ENCODE measurements around the gene NXN.
"Not testable (repeated sequence)": the region's sequence is repeated elsewhere in the genome, so short reads cannot be mapped to it uniquely, and the experiment has no call there.

Gene NXN

DNA sequence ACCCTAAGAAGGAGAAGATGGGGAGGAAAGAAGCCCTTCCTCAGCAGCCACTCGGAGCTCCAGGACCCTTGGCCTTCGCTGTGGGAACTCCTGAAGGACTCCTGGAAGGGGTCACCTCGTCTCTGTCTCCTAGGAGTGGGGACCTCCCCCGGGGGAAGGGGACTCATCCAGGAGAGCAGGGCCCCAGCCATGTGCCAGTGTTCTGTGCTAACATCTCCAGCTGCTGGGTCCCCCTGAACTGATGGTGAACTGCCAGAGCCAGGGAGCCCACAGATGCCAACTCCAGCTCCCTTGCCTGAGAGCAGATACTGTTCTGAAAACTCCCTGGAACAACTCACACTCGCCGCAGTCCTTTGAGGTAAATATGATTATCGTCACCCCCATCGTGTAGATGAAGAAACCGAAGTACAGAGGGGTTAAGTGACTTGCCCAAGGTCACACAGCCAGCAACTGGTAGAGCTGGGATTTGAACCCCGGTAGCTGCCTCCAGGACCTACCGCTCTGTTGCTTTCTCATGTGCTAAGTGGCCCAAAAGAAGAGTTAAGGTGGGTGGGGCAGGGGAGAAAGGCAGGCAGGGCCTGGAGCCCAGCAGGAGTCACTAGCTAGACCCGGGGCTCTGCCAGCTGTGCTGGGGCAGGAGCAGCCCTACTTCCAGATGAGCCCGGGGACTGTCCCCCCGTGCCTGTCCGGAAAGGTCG is 27.9 kb upstream of the NXN start:
- DNase-seq (ENCODE audit: low read depth in 2 of 3, low spot score in 1 of 3) = no peak

DNA sequence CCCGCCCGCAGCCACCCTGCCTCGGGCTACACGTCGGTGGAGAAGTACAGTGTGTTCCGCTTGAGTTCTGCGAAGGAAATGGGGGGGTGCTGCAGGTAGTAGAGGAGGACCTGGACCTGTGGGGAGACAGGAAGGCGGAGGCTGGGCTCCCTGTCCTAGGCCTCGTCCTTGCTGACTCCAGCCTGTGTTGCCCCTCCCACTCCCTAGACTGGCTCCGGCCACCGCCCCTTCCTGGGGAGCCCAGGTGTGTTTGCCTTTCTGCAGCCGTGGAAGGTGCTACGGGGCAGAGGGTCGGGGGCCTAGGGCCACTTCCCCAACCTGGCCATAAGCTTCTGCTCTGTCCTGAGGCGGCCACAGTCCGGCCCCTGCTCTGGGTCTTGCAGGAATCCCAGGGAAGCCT is 26.5 kb upstream of the NXN start:
- DNase-seq (ENCODE audit: low read depth in 2 of 3, low spot score in 1 of 3) = no peak

DNA sequence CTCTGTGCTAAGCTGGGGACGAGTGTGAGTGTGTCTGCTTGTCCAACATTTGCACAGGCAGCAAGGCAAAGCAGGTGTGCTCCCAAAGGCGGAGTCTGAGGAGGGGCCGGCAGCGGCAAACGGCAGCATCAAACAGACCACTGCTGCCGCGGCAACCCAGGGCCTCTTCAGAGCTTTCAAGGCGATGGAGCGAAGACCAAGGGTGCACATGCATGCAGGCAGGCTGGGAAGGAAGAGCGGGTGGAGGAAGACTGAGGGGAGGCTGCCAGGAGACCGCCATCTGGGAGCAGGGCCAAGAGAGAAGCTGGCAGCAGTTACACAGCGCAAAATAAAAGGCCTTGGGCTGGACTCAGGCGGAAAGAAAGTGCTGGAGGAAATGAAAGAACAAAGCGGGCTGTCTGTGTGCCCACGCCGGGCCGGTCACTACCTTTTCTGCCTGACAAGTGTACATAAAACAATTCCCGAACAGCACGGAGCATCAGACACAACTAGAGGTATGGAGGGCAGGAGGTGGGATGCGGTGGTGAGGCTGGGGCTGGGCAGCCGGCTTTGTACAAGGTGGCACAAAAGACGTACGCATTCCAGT is 25.9 kb upstream of the NXN start:
- DNase-seq (ENCODE audit: low read depth in 2 of 3, low spot score in 1 of 3) = no peak

DNA sequence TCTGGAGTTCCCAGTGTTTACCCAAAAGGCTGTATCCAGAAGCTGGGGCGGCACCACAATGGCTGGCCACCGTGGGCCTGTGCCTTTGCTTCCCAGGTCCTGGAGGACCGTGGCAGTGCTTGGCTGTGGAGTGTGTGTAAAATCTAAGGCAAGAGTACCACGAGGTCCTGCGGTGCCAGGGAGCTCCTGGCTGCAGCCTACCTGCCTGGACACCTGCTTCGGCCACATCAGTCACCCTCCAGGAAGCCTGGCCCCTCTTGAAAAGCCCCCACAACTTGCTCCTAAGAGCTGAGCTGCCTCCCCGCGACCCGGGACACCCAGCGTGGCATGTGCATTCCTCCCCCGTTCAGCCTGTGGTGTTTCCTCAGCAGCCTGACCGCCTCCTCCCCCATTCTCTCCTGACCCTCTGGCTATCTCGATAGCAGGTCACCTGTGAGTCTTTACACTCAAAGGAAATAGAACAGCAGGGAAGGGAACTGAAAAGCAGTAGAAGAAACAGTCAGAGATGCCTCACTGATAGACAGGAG is 25.3 kb upstream of the NXN start:
- no peak for DNase-seq (ENCODE audit: low read depth in 2 of 3, low spot score in 1 of 3)

DNA sequence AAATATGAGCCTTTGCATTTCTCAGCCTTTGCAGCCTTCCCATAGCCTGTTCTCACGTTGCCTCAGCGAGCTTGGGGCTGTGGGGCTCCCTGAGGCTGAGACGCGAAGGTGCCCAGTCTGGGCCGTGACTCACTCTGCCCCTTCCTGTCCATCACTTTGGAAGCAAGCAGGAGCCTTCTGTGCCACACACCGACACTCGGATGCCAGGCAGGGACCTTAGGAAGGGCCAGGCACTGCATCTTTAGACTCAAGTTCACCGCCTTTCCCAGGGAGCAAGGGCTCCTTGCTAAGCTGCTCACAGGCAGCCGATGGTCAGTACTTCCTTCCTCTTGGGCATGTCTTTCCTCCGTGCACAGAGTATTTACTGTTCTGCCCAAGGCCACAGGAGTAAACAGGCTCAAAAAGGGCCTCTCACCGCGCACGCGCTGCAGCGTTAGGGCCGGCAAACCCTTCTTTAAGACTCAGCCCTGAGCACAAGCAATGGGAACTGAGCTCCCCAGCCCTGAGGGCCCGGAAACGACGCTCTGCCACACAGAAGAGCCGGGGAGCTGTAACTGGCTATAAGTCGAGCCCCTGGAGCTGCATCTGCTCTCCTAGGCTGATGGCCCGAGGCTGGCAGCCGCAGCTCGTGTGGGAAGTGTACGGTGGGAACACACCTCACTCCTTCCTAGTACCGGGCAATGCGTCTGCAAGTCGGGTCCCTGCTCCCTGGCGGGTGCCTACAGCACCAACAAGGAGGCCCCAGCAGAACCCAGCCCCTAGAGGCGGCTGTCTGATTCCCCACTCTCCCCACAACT is 24.6 kb upstream of the NXN start:
- no peak for DNase-seq (ENCODE audit: low read depth in 2 of 3, low spot score in 1 of 3)

DNA sequence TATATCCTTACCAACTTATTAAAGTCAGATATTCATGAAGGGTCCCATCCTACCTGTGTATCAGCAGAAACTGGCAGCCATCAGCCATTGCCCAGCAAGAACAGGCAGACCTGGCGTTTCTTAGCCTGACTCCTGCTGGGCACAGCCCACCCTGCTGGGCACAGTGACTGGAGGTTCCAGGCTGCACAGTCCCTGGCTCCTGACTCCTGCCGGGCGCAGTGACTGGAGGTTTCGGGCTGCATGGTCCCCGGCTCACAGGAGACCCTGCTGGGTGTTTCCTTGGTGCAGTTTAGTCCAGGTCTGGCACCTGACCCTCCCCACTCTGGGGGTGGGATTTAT is 24.0 kb upstream of the NXN start:
- DNase-seq (ENCODE audit: low read depth in 2 of 3, low spot score in 1 of 3) = no peak

DNA sequence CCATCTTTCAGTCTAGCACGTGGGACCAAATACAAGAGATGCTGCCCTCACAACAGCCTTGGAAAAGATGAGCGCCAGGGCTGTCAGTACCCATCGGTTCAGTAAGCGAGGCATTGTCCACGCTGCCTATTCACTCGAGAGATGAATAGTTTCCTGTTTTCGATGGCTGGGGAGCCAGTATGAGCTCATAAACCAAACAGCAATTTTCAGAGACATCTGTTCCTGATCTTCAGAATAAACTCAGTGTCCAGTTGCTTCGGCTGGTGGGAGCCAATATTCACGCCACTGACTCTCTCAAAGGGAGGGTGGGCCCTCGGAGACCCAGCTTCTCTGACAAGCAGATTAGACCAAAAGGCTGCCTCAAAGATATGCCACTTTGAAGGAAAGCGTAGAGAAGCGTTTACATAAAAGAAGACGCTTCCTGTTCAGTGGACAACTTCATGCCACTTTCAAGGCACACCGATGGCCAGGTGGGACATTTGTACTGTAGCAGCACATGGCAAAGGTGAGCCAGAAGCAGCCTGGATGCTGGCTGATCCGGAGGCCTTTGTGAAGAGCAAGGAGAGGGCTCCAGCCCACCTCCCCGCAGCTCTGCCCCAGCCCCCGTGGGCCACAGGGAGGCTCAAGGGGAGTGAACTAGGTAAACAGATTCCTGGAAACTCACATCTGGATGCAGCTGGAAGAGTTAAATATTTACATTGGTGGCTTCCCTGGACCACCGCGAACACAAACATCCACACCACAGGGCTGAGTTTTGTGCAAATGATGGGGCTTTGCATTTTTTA is 23.4 kb upstream of the NXN start:
- no peak for DNase-seq (ENCODE audit: low read depth in 2 of 3, low spot score in 1 of 3)

DNA sequence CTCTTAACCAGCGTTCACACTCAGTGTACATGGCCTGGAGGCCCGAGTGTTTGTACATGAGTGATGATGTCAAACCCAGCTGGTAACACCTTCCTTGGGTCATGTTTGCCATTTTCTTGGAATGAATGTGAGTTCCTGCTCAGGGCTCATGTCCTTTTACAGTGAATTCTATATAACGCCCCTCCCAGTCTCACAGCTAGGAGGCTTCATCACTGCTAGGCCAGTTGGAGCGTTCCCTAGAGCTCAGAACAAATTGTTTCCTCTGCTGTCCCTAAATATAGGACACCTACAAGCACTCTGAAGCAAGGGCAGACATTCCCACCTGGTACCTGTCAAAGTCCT is 22.8 kb upstream of the NXN start:
- no peak for DNase-seq (ENCODE audit: low read depth in 2 of 3, low spot score in 1 of 3)

DNA sequence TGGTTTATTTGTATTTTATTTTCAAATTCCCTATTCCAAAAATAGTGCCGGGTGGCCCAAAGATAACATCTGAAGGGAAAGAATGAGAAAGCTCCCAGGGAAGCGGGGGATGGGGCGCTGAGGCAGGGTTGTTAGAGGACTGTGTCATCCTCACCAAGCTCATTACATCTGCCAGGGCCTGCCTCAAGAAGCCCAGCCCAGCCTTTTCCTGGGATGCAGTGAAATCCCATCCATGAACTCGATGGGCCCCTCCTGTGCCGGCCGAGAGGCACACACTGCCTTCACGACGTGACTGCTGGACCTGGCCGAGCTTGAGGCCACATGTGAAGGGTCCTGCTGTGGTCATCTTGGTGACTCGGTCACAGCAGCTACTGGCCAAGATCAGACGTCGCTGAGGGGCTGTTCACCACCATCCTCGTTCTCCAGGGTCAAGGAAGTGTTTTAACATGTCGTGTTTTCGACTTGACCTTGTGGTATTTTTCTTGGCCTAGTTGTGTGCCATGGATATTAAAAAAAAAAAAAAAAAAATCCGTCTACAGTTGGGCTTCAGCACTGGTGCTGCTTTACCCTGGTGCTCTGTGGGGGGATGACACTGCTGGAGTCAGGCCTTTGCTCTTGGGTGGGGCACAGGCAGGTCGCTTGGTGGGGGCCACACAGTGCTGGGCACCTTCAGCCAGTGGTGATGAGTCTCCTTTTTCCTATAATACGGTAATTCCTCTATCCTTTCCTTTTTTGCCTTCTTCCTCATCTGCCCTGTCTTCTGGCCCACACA is 22.2 kb upstream of the NXN start:
- DNase-seq (ENCODE audit: low read depth in 2 of 3, low spot score in 1 of 3) = no peak

DNA sequence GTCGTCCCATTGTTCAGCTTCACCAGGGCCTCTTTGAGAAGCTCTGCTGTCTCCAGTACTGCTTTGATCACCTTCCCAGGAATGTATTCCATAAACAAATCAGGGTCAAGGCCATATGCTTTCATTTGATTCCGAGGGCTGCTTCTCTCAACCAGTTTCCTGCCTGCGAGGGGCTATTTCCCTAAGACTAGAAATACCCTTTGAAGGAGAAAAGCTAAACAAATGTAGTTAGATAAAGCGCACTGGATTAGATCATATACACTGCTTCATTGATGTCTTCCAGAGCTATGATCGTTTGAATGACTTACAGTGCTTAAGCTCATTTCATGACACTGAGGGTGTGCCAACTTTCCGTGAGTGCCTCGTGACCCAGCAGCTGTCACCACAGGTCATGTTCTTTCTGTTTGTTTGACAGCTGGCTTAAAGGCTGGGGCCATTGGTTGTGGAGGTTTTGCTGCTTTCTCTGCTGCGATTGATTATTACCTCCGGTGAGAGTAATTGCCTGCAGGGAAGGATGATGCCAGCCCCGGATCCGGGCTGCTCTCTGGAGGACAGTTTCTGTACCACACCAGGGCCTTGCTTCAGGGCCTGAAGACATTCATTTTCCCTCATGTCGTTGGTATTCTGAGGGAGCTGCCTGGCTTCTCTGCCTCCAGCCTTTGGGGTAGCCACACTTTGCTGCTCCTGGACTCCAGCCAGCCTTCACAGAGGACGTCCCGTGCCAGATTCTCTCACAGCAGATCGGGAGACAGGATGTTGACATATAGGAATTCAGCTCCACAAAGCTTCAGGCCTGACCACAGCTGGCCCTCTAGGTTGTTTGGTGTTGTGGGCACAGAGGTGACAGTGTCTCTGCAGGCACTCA is 21.3 kb upstream of the NXN start:
- no peak for DNase-seq (ENCODE audit: low read depth in 2 of 3, low spot score in 1 of 3)

DNA sequence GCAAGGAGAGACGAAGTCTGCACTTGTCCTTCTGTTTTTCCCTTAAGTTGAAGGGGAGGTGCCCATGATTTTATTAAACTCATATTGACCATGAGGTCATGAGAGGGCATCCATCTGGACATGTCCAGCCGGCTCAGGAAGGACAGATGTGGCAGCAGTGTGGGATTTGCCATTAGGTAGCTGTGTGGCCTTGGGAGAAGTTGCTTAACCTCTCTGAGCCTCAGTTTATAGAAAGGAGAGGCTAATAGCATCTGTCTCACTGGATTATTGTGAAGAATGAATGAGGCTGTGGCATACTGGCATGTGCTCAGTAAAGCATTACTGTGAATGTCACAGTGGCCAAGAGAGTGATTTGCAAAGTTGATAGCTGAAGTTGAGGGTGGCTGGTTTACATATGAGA is 18.5 kb upstream of the NXN start:
- no peak for DNase-seq (ENCODE audit: low read depth in 2 of 3, low spot score in 1 of 3)

DNA sequence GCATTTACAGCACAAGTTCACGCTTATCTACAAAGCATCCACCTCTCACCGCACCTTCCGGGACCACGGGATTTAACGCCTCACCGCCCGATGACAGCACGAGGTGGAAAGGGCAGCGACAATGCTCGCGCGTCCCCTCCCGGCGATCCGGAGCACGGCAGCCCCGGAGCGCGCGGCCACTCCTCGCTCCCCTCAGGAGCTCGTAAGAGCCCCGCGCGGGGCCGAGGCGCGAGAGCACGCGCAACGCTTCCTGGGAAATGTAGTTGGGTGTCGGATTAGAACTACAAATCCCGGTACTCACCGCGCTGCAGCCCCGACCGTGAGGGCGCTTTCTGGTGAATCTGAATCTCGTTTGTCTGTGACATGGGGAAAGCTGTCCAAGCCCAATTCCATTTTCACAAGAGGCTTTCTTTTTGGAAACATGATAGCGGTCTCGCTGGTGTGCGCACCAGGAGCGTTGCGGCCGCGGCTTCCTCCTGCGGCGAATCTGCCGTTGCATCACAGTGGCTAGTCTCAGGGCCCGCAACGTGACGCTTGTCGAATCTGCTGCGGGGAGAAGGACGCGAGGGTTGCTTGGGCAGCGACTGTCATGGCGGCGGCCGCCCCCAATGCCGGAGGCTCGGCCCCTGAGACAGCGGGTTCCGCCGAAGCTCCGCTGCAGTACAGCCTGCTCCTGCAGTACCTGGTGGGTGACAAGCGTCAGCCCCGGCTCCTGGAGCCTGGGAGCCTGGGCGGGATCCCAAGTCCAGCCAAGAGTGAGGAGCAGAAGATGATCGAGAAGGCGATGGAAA is 17.2 kb upstream of the NXN start, which contains the start of gene TIMM22:
TSS of gene TIMM22 (plus strand) at position 576 of the 791 bp plus-strand sequence. CDS start at position 590, 14 bp downstream.
- peak; percentile 88 to 89 (median 89) for DNase-seq (ENCODE audit: low read depth in 2 of 3, low spot score in 1 of 3)

DNA sequence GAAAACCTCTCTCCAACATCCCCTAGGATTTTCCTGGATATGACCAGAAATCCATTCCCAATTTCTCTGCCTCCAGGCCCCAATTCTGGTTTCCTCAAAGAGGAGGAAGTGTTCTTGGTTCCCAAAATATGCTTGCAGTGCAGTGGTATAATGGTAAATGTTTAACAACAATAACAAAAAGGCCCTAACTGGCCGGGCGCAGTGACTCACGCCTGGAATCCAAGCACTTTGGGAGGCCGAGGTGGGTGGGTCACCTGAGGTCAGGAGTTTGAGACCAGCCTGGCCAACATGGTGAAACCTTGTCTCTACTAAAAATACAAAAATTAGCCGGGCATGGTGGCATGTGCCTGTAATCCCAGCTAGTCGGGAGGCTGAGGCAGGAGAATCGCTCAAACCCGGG is 15.7 kb upstream of the NXN start:
- DNase-seq (ENCODE audit: low read depth in 2 of 3, low spot score in 1 of 3) = not testable (repeated sequence)

DNA sequence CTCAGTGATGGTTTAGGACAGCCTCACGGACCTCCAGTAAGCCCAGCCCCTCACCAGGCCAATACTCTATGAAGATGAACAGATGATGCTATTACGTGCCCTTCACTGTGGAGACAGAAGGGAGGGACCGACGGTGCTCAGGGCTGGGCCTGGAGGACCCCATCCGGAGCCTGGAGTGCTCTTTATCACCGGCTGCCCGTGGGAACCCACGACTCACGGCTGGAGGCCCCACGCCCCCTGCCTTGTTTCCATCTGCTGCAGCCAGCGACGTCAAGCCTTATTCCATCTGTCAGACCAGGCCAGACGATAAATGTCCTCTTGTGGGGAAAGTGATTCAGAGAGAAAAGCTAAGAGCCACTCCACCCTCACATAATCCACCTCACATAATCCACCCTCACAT is 13.4 kb upstream of the NXN start:
- DNase-seq (ENCODE audit: low read depth in 2 of 3, low spot score in 1 of 3) = no peak

DNA sequence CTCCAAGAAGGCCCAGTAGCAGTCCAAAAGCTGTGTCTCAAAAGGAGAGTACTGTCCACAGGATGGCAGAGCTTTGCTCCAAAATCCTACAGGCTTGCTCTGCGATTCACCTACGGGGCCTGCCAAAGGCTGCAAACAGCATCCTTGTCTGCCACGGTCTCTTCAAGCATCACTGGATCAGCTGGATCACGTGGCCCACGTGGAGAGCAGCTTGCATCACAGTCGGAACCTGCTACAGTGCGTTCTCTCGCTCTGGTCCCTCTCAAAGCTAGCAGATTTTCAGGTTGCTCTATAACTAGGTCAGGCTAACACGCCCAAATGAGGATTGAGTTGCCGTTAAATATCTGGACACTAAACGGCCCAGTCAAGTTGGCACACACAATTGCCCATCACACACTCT is 9.0 kb upstream of the NXN start:
- DNase-seq (ENCODE audit: low read depth in 2 of 3, low spot score in 1 of 3) = no peak

DNA sequence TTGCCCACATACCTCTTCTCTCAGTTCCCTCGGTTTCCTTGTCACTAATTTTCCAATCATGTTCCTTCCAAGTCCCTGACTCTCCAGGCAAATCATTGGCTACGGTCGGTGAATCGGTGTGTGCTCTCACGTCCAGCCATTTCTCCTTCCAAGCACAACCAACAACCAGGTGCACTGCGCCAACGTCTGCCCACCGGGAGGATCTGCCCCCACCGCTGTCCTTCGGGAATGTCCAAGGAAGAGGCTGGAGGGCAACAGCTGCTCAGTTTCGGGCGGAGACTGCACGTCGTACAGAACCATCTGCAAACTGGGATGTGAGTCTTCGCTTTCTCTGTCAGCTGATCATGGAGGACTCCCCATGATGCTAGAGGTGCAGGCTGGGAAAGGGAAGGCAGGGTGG is 8.4 kb upstream of the NXN start:
- DNase-seq (ENCODE audit: low read depth in 2 of 3, low spot score in 1 of 3) = no peak

DNA sequence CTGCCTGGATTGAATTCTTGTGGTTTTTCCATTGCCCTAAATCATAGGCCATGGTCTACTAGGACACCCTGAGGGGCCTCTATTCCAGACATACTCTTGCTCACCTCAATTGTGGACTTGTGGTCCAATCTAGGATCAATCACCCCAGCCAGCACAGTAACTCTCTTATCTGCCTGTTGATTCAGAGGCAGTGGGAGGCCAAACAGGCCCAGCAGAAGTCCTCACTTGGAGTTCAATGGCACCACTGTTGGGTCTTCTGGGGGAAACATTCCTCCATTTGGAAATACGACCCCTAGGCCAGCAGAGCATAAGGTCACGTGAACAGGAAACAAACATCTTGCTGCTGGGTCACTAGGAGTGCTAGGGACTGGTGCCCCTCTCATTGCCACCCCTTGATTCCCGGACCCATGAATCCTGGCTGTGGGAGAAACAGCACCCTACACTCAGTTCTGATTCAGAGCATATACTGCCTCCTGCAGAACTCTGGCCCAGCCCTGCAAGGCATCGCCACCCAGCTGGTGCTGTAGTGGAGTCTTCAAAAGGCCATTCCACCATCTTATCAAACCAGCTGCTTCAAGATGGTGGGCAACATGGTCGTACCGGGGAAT is 6.8 kb upstream of the NXN start:
- DNase-seq (ENCODE audit: low read depth in 2 of 3, low spot score in 1 of 3) = no peak

DNA sequence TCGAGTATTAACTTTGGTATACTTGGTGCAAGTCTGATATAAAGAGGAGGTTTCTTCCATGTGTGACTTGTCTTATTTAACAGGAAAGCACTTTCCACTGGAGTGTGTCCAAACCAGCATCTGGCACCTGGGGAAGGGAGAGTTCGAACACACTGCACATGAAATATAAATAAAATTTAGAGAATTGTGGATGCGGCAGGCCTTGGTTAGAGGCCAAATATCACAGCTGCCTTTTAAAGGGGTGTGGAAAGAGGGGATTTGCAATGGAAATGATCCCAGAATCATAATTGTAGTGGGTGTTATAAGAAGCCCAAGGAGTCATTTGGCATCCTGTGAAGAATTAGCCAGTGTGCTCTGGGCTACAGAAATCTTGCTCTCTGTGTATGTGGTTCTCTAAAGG is 4.3 kb upstream of the NXN start:
- no peak for DNase-seq (ENCODE audit: low read depth in 2 of 3, low spot score in 1 of 3)

DNA sequence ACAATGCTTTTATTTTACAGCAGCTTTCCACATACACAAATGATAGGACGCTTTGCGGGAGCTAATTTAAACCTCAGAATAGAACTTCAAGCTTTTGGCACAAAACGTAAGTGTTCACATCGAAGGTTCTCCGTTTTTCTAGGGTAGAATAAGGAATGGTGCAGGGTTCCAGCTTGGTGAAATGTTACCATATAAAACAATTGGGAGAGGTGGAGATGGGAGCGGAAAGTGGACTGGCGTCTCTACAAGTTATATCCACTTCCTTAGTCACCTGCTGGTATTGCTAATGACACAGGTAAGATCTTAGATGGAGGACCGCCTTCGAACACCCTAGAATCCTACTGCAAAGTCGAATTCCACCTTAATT is 1.7 kb upstream of the NXN start:
- no peak for DNase-seq (ENCODE audit: low read depth in 2 of 3, low spot score in 1 of 3)

All from stimulated activated CD4-positive, alpha-beta T cell treated with anti-CD3 and anti-CD28 coated beads, Interleukin-12 subunit alpha, Interleukin-12 subunit beta, amount 100 ng/mL, for 48 hours (primary cell).